ENCODE results near the gene FGD5. TPM values are rescaled to one million over a fixed set of nuclear protein-coding genes. Genes with fewer than 3 reads are reported as not detected.

Gene FGD5
- total and polyA plus RNA-seq, 2 experiments from 2014 or later = 7.4 to 12.2 TPM

DNA sequence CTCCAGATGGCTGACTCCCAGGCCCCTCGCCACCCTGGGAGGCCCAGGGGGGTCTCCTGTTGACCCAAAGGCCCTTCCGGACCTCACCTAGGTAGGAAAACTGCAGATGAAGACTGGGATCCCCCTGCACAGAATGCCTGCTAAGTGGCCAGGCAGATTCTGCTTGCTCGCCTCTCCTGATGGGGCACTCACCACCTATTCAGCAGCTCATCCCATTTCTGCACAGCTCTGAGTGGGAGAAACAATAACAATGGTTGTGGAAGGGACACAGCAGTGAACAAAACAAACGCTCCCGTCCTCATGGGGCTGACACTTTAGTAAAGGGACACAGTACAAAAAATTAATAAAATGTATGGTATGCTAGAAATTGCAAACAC, 24.9 kb upstream of the FGD5 start (continued):
- TF ChIP-seq, protein P1, sequence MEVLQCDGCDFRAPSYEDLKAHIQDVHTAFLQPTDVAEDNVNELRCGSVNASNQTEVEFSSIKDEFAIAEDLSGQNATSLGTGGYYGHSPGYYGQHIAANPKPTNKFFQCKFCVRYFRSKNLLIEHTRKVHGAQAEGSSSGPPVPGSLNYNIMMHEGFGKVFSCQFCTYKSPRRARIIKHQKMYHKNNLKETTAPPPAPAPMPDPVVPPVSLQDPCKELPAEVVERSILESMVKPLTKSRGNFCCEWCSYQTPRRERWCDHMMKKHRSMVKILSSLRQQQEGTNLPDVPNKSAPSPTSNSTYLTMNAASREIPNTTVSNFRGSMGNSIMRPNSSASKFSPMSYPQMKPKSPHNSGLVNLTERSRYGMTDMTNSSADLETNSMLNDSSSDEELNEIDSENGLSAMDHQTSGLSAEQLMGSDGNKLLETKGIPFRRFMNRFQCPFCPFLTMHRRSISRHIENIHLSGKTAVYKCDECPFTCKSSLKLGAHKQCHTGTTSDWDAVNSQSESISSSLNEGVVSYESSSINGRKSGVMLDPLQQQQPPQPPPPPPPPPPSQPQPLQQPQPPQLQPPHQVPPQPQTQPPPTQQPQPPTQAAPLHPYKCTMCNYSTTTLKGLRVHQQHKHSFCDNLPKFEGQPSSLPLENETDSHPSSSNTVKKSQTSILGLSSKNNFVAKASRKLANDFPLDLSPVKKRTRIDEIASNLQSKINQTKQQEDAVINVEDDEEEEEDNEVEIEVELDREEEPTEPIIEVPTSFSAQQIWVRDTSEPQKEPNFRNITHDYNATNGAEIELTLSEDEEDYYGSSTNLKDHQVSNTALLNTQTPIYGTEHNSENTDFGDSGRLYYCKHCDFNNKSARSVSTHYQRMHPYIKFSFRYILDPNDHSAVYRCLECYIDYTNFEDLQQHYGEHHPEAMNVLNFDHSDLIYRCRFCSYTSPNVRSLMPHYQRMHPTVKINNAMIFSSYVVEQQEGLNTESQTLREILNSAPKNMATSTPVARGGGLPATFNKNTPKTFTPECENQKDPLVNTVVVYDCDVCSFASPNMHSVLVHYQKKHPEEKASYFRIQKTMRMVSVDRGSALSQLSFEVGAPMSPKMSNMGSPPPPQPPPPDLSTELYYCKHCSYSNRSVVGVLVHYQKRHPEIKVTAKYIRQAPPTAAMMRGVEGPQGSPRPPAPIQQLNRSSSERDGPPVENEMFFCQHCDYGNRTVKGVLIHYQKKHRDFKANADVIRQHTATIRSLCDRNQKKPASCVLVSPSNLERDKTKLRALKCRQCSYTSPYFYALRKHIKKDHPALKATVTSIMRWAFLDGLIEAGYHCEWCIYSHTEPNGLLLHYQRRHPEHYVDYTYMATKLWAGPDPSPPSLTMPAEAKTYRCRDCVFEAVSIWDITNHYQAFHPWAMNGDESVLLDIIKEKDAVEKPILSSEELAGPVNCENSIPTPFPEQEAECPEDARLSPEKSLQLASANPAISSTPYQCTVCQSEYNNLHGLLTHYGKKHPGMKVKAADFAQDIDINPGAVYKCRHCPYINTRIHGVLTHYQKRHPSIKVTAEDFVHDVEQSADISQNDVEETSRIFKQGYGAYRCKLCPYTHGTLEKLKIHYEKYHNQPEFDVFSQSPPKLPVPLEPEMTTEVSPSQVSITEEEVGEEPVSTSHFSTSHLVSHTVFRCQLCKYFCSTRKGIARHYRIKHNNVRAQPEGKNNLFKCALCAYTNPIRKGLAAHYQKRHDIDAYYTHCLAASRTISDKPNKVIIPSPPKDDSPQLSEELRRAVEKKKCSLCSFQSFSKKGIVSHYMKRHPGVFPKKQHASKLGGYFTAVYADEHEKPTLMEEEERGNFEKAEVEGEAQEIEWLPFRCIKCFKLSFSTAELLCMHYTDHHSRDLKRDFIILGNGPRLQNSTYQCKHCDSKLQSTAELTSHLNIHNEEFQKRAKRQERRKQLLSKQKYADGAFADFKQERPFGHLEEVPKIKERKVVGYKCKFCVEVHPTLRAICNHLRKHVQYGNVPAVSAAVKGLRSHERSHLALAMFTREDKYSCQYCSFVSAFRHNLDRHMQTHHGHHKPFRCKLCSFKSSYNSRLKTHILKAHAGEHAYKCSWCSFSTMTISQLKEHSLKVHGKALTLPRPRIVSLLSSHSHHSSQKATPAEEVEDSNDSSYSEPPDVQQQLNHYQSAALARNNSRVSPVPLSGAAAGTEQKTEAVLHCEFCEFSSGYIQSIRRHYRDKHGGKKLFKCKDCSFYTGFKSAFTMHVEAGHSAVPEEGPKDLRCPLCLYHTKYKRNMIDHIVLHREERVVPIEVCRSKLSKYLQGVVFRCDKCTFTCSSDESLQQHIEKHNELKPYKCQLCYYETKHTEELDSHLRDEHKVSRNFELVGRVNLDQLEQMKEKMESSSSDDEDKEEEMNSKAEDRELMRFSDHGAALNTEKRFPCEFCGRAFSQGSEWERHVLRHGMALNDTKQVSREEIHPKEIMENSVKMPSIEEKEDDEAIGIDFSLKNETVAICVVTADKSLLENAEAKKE (CRISPR knock-in tag; IDR thresholded peaks at IDR 0.05) = no peak
- TF ChIP-seq EZH2phosphoT487 (IDR thresholded peaks at IDR 0.05; ENCODE audit: unreplicated experiment) (no peak), STAT1 (IDR thresholded peaks at IDR 0.05; ENCODE audit: unreplicated experiment) (no peak), CREB1 (CRISPR knock-in tag; IDR thresholded peaks at IDR 0.05; ENCODE audit: low read depth) (no peak), NANOG (IDR thresholded peaks at IDR 0.05; ENCODE audit: borderline replicate concordance) (no peak)

DNA sequence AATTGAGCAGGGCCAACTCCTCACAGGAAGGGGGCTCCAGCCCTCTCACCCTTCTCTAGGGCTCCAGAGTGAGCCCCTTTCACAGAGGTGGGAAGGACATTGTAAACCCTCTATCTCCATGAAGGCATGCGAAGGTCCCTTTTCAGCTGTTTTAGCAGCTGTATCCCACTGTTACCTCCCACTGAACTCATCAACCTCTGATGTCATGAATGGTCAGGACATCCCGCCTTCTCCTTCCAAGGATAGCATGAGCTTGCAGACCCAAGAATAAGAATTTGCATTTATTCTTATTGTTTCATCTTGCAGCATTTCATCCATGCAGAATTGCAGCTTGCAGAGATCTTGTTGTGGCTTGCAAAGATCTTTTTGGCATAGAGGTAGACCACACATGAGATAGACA, 24.3 kb upstream of the FGD5 start:
- Histone ChIP-seq H4K20me1 (replicated peaks; ENCODE audit: insufficient read depth) (no peaks in the 10 kb centered on the region), H3K9me2 (ENCODE audit: insufficient read depth) (no peaks in the 10 kb centered on the region), H3F3A (replicated peaks; ENCODE audit: low read depth) (no peaks in the 10 kb centered on the region), H3K4me3 (no peak overlapping the region), H3K27me3 (ENCODE audit: insufficient read depth) (no peaks in the 10 kb centered on the region), H3K27ac (ENCODE audit: low read depth) (no peak overlapping the region), H2AFZ (no peak overlapping the region), H3K4me2 (no peak overlapping the region), H3K4me1 (ENCODE audit: insufficient read depth) (peaks cover 7% of the 10 kb centered on the region), H3K36me3 (ENCODE audit: insufficient read depth) (no peaks in the 10 kb centered on the region), H3K79me2 (replicated peaks; ENCODE audit: insufficient read depth) (no peaks in the 10 kb centered on the region)
- TF ChIP-seq, protein P2, sequence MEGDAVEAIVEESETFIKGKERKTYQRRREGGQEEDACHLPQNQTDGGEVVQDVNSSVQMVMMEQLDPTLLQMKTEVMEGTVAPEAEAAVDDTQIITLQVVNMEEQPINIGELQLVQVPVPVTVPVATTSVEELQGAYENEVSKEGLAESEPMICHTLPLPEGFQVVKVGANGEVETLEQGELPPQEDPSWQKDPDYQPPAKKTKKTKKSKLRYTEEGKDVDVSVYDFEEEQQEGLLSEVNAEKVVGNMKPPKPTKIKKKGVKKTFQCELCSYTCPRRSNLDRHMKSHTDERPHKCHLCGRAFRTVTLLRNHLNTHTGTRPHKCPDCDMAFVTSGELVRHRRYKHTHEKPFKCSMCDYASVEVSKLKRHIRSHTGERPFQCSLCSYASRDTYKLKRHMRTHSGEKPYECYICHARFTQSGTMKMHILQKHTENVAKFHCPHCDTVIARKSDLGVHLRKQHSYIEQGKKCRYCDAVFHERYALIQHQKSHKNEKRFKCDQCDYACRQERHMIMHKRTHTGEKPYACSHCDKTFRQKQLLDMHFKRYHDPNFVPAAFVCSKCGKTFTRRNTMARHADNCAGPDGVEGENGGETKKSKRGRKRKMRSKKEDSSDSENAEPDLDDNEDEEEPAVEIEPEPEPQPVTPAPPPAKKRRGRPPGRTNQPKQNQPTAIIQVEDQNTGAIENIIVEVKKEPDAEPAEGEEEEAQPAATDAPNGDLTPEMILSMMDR (conservative IDR thresholded peaks at IDR 0.05; ENCODE audit: low read depth in 2 of 2) = no peak
- no peak for TF ChIP-seq CREB1 (CRISPR knock-in tag; IDR thresholded peaks at IDR 0.05; ENCODE audit: low read depth)
- TF ChIP-seq NANOG (IDR thresholded peaks at IDR 0.05; ENCODE audit: borderline replicate concordance) = no peak
- Mint-ChIP-seq H3K9me3 (no peaks in the 10 kb centered on the region; the same call in 2 of the 3 replicates), H3K27ac (no peak overlapping the region), H3K27me3 (ENCODE audit: insufficient read depth, low read depth, poor library complexity) (peaks cover 2% of the 10 kb centered on the region), H3K4me1 (peaks cover 26% of the 10 kb centered on the region), H3K36me3 (ENCODE audit: low read depth) (no peaks in the 10 kb centered on the region), H3K4me3 (no peak overlapping the region)
- ATAC-seq (no peak), DNase-seq (ENCODE audit: low spot score) (no peak)
